Activated T-cell treated with anti-CD3 and anti-CD28 coated beads for 1 hour (primary cell): ENCODE data around the gene GPR37.

Experiments
- DNase-seq: peaks from one replicate; pipeline ENCODE4 v3.0.0-alpha.2; 2020; ENCODE audit warnings: low read depth

The GPR37 gene

GRCh38 chr7:124779620-124780019 lies 14.0 kb upstream of the GPR37 start:
- no peak for DNase-seq

- no peak for DNase-seq
Observed at GRCh38 chr7:124779194-124779593, 13.6 kb upstream of the GPR37 start.

- DNase-seq, result no peak
Observed at GRCh38 chr7:124777268-124777667, 11.7 kb upstream of the GPR37 start.

GRCh38 chr7:124776153-124776552 lies 10.6 kb upstream of the GPR37 start:
- no peak for DNase-seq

- DNase-seq, result no peak
Observed at GRCh38 chr7:124775422-124775821, 9.8 kb upstream of the GPR37 start.

- DNase-seq, result no peak
Observed at GRCh38 chr7:124773938-124774337, 8.3 kb upstream of the GPR37 start.

- no peak for DNase-seq
Observed at GRCh38 chr7:124773339-124773738, 7.7 kb upstream of the GPR37 start.

GRCh38 chr7:124769136-124769535 lies 3.5 kb upstream of the GPR37 start:
- no peak for DNase-seq

GRCh38 chr7:124768525-124768924 lies 2.9 kb upstream of the GPR37 start:
- DNase-seq, result no peak

- DNase-seq, result no peak
Observed at GRCh38 chr7:124764847-124765400, 668 bp downstream of the GPR37 start.

- no peak for DNase-seq
Observed at GRCh38 chr7:124764051-124764846, 1.3 kb downstream of the GPR37 start.

GRCh38 chr7:124762611-124763143 lies 2.9 kb downstream of the GPR37 start:
- DNase-seq, result no peak

GRCh38 chr7:124761164-124761715 lies 4.4 kb downstream of the GPR37 start:
- DNase-seq, result no peak

- no peak for DNase-seq
Observed at GRCh38 chr7:124758327-124758726, 7.3 kb downstream of the GPR37 start.

- DNase-seq, result no peak
Observed at GRCh38 chr7:124754576-124755268, 10.9 kb downstream of the GPR37 start.

GRCh38 chr7:124752310-124752709 lies 13.3 kb downstream of the GPR37 start:
- DNase-seq, result no peak

GRCh38 chr7:124751027-124751426 lies 14.6 kb downstream of the GPR37 start:
- no peak for DNase-seq

- DNase-seq, result no peak
Observed at GRCh38 chr7:124747072-124747471, 18.5 kb downstream of the GPR37 start.

- no peak for DNase-seq
Observed at GRCh38 chr7:124738639-124739038, 27.0 kb downstream of the GPR37 start.

GRCh38 chr7:124737760-124738300 lies 27.8 kb downstream of the GPR37 start:
- no peak for DNase-seq

GRCh38 chr7:124728610-124729009 lies 37.0 kb downstream of the GPR37 start:
- no peak for DNase-seq

GRCh38 chr7:124724507-124725192 lies 40.9 kb downstream of the GPR37 start:
- no peak for DNase-seq
